Progenitor cell of endocrine pancreas (in vitro differentiated cells): ENCODE measurements around the gene DACT2. TPM values are rescaled to one million over a fixed set of nuclear protein-coding genes. Genes with fewer than 3 reads are reported as not detected.

Experiments used
- DNase-seq: peaks from one replicate; pipeline ENCODE4 v3.0.0; 2021; ENCODE audit warnings: low spot score; ENCODE audit not compliant: unreplicated experiment
- H3K27ac Mint-ChIP-seq: 2 replicates; pipeline ENCODE4 v1.8.0; 2021; ENCODE audit warnings: mild to moderate bottlenecking, moderate library complexity, mixed read lengths
- H3K27me3 Mint-ChIP-seq: 2 replicates; pipeline ENCODE4 v1.8.0; 2021; ENCODE audit warnings: mixed read lengths
- H3K36me3 Mint-ChIP-seq: 2 replicates; pipeline ENCODE4 v1.8.0; 2022; ENCODE audit warnings: mixed read lengths; ENCODE audit not compliant: insufficient read depth
- H3K4me1 Mint-ChIP-seq: 2 replicates; pipeline ENCODE4 v1.8.0; 2021; ENCODE audit warnings: low read depth, mixed read lengths
- H3K4me3 Mint-ChIP-seq: 2 replicates; pipeline ENCODE4 v1.8.0; 2021; ENCODE audit warnings: low read depth, mild to moderate bottlenecking, moderate library complexity, mixed read lengths
- H3K9me3 Mint-ChIP-seq: 2 replicates; pipeline ENCODE4 v1.8.0; 2021; ENCODE audit warnings: low read depth, mixed read lengths
- total RNA-seq: library from RNA; stranded (reverse); gene quantifications from 2 replicates; pipeline ENCODE4 v1.2.1, GENCODE V29; 2021
- TF ChIP-seq, protein P1 (sequence below): fragments of 200-600 bp; sonication (generic); IDR thresholded peaks from one replicate; pipeline ENCODE4 v1.5.0; 2021; ENCODE audit warnings: antibody characterized with exemption, mild to moderate bottlenecking; ENCODE audit not compliant: unreplicated experiment

DACT2 gene
- total RNA-seq, 1 donor from 2014 or later: 33.2 TPM

DNA sequence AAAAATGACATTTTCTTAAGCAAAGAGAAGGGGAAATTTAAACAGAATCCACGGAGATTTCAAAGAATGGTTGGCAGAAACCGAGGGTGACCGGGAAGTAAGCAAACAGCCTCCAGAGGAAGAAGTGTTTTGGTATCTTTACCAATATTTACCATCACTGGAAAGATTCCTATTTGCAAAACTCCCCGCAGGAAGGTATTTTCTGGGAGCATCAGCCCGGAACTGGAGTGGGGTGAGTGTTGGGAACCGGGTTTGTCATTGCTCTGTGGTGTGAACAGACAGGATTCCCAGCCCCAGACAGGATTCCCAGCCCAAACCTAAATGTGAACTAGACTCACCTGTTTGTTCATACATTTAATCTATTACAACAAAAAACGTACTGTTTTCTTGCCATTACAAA, 19.2 kb upstream of the DACT2 start:
- H3K36me3 Mint-ChIP-seq: no peaks in the 10 kb centered on the region
- H3K4me1 Mint-ChIP-seq: peaks cover 21% of the 10 kb centered on the region
- DNase-seq: no peak
- no peaks in the 10 kb centered on the region for H3K9me3 Mint-ChIP-seq
- TF ChIP-seq, protein P1, sequence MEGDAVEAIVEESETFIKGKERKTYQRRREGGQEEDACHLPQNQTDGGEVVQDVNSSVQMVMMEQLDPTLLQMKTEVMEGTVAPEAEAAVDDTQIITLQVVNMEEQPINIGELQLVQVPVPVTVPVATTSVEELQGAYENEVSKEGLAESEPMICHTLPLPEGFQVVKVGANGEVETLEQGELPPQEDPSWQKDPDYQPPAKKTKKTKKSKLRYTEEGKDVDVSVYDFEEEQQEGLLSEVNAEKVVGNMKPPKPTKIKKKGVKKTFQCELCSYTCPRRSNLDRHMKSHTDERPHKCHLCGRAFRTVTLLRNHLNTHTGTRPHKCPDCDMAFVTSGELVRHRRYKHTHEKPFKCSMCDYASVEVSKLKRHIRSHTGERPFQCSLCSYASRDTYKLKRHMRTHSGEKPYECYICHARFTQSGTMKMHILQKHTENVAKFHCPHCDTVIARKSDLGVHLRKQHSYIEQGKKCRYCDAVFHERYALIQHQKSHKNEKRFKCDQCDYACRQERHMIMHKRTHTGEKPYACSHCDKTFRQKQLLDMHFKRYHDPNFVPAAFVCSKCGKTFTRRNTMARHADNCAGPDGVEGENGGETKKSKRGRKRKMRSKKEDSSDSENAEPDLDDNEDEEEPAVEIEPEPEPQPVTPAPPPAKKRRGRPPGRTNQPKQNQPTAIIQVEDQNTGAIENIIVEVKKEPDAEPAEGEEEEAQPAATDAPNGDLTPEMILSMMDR: no peak
- peaks cover 2% of the 10 kb centered on the region for H3K27me3 Mint-ChIP-seq
- H3K4me3 Mint-ChIP-seq: no peak overlapping the region
- no peak overlapping the region for H3K27ac Mint-ChIP-seq

GRCh38 chr6:168336967-168337366, 17.4 kb upstream of the DACT2 start:
- no peak overlapping the region for H3K27ac Mint-ChIP-seq
- H3K4me3 Mint-ChIP-seq: no peak overlapping the region
- no peaks in the 10 kb centered on the region for H3K27me3 Mint-ChIP-seq
- no peaks in the 10 kb centered on the region for H3K36me3 Mint-ChIP-seq
- peaks cover 22% of the 10 kb centered on the region for H3K4me1 Mint-ChIP-seq
- TF ChIP-seq, protein P1: no peak
- no peak for DNase-seq
- H3K9me3 Mint-ChIP-seq: no peaks in the 10 kb centered on the region

GRCh38 chr6:168333989-168334388, 14.4 kb upstream of the DACT2 start:
- Mint-ChIP-seq H3K9me3 (no peaks in the 10 kb centered on the region), H3K4me3 (no peak overlapping the region), H3K27me3 (no peaks in the 10 kb centered on the region), H3K4me1 (peaks cover 32% of the 10 kb centered on the region), H3K27ac (no peak overlapping the region), H3K36me3 (no peaks in the 10 kb centered on the region)
- DNase-seq: no peak
- TF ChIP-seq, protein P1: no peak

- Mint-ChIP-seq H3K4me1 (peaks cover 34% of the 10 kb centered on the region), H3K9me3 (no peaks in the 10 kb centered on the region), H3K27me3 (no peaks in the 10 kb centered on the region), H3K27ac (no peak overlapping the region), H3K4me3 (no peak overlapping the region), H3K36me3 (no peaks in the 10 kb centered on the region)
- TF ChIP-seq, protein P1: no peak
- no peak for DNase-seq
Measured at GRCh38 chr6:168333491-168333890, 13.9 kb upstream of the DACT2 start.

GRCh38 chr6:168333039-168333438, 13.5 kb upstream of the DACT2 start:
- H3K27ac Mint-ChIP-seq: no peak overlapping the region
- H3K9me3 Mint-ChIP-seq: no peaks in the 10 kb centered on the region
- H3K27me3 Mint-ChIP-seq: no peaks in the 10 kb centered on the region
- no peak for DNase-seq
- H3K4me1 Mint-ChIP-seq: peaks cover 35% of the 10 kb centered on the region
- TF ChIP-seq, protein P1: peak; percentile 55
- no peak overlapping the region for H3K4me3 Mint-ChIP-seq
- H3K36me3 Mint-ChIP-seq: no peaks in the 10 kb centered on the region
